Measurements from ENCODE around the gene HMCN2.

The HMCN2 gene

DNA sequence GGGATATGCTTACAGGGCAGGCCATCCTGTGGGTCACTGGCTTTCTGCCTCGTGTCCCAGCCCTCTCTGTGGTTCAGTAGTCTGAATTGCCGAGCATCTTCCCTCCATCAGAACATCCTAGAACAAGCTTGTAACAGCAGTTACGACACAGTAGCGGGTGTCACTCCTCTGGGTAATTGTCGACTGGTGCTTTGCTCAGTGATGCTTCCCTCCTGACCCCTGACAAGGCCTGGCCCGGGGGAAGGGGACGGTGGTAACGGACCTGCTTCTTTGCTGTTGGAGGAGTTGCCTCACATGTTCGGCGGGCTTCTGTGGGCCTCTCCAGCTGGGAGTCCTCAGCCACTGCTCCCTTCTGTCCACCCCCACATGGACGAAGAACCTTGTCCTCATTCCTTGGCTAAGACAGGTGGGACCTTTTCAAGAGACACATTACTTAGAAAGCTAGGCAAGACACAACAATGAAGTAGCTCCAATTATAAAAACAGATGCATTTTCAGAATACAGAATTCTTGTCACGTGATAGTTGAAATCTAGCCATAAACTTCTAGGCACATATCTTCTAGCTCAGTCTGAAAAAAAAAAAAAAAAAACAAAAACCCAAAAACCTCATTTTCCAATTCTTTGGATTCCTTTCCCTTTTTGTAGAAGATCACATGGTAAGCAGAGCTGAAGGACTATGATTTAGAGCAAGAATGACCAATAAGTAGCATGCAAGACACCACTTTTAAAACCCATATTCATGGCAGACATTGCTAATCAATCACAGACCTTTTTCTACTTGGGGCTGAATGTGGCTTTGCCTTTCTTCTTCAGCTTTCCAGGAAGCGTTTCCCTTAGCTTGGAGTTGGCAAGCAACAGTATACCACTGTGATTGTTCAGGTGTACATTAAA, 25.0 kb downstream of the HMCN2 start:
- DNase-seq, result no peak

DNA sequence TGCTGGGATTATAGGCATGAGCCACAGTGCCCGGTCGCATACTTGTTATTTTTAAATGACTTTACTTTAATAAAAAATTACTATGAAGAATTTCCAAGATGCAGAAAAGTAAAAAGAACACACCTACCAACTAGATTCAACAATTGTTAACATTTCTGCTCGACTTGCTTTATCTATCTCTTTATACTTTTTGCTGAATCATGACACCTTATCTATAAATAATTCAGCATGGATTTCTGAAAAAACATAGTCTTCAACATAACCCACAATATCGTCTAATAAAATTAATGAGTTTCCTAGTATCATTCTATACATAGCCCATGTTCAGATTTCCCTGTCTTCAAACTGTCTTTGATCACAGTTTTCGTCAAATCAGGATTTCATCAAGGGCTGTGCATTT, 25.9 kb downstream of the HMCN2 start:
- no peak for DNase-seq

DNA sequence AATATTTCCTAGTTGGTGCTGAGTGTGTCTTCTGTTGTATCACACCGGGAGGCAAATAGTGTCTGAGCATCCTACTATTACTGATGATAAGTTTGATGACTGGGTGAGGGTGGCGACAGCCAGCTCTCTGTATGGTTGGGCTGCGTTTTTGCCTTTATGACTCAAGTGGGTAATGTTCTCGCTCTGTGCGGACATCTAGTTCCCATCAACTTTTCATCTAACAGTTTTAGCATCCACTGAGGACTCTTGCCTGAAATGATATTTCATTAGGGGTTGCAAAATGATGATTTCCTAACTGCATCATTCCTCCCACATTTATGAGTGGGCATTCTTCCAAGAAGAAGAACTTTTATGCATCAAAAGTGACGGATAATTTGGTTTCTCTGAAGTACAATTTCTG, 26.5 kb downstream of the HMCN2 start:
- no peak for DNase-seq

DNA sequence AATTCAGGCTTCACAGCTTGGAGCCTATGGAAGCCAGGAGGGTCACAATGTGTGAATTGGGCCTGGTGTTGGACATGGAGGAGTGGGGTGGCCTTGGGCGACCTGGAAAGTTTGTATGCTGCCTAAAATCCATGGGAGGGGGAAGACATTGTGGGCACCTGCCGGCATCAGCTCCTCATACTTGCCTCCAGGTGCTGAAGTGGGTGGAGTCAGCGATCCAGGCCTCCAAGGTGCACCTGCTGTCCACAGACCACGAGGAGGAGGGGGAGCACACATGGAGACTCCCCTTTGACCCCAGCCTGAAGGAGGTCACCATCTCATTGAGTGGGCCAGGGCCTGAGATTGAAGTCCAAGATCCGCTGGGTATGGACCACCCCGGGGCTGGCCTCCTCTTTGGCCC, 29.1 kb downstream of the HMCN2 start:
- no peak for DNase-seq

DNA sequence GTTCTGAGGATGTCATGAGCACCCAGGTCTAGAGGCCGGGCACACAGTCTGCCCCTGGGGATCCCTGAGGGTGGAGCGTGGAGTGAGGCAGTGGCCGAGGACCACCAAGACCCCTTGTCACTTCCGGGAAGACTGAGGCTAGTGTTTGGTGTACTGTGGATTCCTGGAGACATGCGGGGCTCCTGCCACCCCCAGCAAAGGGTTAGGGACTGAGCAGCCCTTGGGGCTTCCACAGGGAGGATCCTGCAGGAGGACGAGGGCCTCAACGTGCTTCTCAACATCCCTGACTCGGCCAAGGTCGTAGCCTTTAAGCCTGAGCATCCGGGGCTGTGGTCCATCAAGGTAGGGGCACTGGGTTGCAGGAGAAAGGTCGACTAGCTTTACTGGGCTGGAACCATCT, 29.9 kb downstream of the HMCN2 start:
- DNase-seq, result no peak

DNA sequence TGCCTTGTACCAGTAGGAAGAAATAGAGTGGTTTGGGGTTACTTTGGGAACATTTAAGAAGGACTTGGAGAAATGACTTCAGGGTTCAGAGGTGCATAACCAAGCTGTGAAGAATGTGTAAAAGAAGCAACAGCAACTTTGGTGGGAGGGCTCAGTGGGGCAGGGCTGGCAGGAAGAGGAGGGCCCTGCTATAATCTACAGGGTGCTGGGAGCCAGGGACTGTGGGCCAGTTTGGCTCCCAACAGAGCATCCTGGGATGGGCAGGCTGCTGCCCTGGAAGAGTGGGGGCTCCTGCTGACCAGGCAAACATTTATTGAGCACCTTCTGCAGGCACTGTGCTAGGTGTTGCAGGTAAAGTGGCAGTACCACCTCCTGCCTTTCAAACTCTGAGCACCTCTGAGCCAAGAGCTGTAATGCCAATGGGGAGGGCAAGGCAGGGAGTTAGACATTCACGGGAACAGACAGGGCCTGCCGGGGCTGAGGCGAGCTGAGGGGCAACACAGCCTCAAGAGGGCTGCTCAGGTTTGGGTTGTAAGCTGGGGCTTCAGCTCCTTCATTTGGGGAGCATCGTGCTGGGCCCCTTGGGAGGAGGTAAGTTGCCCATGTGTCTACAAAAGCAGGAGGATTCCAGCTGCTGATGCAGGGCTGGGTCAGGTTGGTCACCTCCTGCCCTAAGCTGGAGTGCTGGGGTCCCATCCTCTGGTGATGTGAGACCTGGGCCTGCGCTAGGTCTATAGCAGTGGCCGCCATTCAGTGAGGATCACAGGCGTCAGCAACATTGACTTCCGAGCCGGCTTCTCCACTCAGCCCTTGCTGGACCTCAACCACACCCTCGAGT, 30.6 kb downstream of the HMCN2 start:
- no peak for DNase-seq

DNA sequence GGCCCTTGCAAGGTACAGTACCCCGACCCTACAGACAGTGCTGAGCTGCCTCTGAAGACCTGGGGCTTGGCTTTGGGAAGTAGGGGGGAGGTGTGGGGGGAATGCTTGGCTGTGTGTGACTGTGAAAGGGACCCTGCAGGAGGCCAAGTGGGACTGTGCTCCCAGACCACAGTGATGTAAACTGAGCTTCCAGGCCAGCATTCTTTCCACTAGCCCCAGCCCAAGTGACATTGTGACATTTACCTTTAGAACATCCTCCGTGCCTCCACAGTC, 31.2 kb downstream of the HMCN2 start:
- no peak for DNase-seq

DNA sequence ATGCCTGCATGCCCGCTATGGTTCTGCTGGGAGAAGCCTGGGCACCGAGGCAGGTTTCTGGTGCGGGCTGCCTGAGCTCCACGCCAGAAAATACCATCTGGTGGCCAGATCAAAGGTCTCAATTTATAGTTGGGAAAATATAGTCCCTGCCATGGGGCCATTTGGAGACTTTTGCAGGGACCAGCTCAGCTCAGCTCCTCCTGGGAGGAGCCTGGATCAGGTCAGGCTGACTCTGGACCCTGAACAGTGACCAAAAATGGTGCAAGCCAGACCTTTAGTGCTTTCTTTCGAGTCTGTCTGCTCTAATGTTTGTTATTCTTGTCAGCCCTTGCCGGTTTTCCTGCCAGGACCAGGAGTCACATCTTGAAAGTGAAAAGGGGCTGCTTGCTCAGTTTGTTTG, 31.8 kb downstream of the HMCN2 start:
- no peak for DNase-seq

DNA sequence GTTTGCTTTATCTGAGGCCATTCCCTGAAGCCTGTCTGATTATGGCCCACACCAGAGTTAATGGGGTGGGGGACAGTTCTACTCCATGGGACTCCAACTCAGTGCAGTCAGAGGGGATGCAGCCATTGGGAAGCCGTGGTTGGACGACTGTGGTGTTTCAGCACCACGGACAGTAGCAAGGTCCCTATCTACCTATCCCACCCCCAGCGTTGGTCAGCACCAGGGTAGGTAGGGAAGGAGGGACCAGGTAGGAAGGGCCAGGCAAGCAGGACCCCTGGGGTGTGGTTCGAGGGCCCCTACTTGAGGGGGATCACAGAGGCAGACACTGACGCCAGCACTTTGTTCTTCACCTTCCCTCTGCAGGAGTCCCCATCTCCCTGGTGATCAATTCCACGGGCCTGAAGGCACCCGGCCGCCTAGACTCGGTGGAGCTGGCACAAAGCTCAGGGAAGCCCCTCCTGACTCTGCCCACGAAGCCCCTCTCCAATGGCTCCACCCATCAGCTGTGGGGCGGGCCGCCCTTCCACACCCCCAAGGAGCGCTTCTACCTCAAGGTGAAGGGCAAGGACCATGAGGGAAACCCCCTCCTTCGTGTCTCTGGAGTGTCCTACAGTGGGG, 33.2 kb downstream of the HMCN2 start:
- no peak for DNase-seq

DNA sequence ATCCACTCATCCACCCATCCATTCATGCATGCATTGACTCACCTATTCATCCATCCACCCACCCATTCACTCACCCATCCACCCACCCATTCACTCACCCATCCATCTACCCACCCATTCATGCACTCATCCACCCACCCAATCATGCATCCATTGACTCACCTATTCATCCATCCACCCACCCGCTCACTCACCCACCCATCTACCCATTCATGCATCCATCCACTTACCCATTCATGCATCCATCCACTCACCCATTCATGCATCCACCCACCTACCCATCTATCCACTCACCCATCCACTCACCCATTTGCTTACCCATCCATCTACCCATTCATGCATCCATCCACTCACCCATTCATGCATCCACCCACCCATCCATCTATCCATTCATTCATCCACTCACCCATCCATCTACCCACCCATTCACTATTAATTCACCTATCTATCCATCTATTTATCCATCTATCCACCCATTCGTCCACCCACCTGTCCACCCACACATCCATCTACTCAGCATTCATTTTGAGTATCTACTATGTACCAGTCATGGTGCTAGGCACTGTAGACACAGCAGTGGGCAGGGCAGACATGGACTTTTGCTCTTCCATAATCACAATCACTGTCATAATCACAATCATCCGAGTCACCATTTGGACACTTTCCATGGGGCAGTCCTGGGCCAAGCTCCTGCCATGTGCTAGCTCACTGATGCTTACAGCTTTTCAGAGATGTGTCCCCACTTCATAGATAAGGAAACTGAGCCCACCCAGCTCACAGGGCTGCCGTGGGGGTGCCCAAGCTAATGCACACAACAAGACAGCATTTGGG, 34.4 kb downstream of the HMCN2 start:
- DNase-seq, result no peak

DNA sequence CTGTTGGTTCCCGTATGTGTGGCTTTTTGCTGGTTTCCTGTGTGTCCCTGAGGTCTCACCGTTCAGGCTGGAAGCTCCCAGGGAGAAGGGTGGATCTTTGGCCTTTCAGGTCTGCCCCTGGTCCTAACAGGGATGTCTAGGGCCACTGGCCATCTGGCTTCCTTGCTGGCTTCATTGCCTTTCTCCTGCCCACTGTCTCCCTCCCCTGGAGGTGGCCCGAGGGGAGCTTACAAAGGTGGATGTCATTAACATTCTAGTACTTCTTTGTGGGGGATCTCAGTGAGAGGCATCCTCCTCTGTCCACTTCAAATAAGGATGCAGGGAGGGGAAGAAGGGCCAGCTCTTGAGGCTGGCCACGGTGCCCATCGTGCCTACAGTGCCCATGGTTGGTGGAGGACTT, 35.2 kb downstream of the HMCN2 start:
- no peak for DNase-seq

DNA sequence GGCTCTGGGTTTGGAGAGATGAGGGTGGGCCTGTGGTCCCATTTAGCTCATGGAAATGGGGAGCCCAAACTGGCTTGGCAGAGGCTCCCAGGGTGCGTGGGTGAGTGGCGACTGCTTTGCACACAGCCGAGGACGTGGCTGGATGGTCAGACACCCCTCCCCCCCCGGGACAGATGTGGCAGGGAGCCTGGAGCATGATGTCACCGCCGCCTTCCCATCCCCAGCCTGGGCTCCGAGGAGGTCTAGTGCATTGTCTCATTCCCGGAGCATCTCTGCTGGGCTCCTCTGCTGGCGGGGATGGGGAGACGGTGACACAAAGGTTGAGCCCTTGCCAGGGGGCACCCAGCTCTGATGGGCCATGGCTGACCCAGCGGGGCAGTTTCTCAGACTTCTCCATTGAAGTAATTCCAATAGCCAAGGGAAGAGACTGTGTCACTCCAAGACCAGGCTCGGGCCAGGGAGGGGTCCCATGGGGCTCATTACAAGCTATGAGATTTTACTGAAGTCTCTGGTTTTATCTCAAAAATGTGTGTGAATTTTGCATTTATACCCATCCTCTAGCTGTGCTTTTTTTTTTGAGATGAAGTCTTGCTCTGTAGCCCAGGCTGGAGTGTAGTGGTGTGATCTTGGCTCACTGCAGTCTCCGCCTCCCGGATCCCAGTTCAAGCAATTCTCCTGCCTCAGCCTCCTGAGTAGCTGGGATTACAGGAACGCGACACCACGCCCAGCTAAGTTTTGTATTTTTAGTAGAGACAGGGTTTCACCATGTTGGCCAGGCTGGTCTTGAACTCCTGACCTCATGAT, 36.1 kb downstream of the HMCN2 start:
- no peak for DNase-seq

DNA sequence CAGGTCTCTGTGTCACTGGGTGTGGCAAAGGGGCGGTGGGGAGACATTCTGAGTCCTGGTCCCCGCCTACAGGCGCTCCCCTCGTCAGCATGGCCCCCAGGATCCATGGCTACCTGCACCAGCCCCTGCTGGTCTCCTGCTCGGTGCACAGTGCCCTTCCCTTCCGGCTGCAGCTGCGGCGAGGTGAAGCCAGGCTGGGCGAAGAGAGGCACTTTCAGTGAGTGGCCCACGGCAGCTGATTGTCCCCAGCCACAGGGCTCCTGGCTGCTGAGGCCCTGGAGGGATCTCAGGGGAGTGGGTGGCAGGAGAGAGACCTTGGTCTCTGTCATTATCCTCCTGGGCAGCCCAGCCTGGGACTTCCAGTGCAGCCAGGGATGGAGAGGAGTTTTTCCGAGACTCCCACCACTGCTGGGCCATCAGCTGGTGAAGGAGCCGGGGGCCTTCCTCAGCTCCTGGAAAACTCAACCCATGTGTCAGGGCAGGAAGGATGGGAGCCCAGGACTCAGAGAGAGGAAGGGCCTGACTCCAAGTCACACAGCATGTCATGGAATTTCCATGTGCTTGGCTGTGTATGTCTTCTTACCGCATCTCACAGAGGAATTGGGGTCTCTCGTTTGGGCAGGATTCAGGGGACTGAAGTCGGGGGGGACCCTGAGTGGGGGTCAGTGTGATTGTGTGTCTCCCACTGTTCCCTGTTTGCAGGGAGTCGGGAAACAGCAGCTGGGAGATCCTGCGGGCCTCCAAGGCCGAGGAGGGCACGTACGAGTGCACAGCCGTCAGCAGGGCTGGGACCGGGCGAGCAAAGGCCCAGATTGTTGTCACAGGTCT, 37.4 kb downstream of the HMCN2 start:
- DNase-seq, result no peak

DNA sequence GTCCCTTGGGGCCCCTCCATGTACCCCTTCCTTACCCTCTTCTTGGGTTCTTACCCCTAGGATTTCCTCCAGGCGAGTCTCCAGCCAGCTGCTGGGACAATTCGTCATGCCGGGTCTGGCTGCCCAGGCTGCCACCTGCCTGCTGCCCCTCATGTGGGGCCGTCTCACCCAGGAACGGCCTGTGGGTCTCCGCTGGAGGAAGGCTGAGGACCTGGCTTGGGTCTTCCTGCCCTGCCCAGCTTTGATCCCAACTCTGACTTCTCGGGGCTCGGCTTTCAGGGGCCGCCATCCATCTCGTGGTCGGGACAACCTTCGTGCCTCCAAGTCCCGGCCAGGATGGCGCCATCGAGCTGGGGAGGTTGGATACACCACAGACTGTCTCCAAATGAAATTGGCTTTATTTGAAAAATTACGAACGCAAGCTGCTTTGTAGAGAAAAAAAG, 38.1 kb downstream of the HMCN2 start:
- DNase-seq, result no peak

DNA sequence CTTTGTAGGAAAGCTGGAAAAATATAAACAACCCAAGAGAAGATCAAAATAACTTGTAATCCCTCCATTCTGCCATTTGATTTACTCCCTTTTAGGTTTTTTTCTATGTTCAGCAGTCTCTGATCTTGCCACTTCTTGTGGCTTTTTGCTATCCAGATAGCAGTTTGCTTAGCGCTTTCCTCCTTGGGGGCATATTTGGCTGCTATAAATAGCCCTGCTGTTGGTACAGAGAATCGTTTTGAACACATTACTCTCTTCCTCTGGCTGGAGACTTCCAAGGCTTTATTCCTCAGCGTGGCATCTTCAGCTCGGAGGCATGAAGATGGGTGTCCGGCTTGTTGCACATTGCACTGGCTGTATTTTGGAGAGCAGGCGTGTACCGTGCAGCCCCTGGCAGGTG, 38.6 kb downstream of the HMCN2 start:
- DNase-seq, result no peak

DNA sequence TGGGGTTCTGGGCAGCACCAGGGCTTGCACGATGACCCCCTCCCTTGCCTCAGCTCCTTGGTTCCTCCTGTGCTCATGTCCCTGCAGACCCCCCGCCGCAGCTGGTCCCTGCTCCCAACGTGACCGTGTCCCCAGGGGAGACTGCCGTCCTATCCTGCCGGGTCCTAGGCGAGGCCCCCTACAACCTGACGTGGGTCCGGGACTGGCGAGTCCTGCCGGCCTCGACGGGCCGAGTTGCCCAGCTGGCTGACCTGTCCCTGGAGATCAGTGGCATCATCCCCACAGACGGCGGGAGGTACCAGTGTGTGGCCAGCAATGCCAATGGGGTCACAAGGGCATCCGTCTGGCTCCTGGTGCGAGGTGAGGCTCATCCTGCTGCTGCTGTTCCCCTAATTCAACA, 39.1 kb downstream of the HMCN2 start:
- no peak for DNase-seq

DNA sequence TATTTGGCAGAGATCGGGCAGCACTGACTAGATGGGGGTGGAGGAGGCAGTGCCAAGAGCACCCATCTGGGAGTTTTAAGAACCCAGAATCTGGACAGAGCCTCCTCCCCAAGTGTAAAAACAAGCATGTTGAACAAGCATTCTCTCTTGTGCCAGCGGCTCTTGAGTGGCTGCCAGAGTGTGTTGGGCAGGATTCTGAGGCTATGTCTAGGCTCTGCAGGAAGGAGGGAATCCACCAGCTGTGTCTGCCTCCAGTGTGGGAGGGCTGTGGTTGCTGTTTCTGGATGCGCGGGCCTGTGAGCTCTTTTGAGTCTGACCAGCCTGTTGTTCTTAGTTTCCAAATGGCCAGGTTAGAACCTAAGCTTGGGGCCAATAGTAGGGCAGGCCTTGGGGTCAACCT, 39.8 kb downstream of the HMCN2 start:
- DNase-seq, result no peak

DNA sequence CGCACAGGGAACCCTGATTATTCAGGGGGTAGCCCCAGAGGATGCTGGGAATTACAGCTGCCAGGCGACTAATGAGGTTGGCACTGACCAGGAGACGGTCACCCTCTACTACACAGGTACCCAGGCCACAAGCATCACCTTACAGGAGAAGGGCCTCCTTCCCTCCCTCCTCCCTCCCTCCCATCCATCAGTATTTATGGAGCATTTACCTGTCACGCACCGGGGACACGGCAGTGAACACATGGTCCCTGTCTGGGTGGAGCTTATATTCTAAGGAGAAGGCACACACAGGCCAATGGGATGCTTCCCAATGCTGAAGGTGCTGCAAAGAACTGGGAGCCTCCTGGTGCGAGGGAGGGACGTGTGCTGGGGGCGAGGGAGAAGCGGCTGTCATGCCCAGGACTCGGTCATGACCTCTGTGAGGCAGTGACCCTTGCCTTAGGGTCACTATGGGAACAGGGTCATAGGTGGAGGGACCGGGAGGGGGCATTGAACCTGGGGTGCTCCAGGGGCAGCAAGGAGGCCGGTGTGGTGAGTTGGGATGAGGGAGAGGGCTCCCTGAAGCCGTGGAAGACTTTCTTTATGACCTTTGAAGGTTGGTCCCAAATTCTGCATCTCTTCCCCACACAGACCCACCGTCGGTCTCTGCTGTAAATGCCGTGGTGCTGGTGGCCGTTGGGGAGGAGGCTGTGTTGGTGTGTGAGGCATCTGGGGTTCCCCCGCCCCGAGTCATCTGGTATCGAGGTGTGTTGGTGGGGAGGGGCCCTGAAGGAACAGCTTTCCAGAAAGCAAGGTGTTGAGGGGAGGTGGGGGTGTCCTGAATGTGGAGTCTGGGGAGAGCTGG, 41.5 kb downstream of the HMCN2 start:
- no peak for DNase-seq

DNA sequence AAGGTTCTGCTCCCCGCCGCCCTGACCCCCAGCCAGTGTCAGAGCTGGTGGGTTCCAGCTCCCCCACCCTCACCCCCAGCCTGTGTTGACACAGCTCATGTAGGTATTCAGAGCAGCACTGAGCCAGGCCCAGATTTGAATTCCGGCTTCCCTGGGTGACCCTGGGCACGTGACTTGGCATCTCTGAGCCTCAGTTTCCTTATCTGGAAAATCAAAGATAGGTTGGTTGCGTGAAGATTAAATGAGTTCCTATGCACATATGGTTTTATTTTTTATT, 42.0 kb downstream of the HMCN2 start:
- DNase-seq, result no peak

DNA sequence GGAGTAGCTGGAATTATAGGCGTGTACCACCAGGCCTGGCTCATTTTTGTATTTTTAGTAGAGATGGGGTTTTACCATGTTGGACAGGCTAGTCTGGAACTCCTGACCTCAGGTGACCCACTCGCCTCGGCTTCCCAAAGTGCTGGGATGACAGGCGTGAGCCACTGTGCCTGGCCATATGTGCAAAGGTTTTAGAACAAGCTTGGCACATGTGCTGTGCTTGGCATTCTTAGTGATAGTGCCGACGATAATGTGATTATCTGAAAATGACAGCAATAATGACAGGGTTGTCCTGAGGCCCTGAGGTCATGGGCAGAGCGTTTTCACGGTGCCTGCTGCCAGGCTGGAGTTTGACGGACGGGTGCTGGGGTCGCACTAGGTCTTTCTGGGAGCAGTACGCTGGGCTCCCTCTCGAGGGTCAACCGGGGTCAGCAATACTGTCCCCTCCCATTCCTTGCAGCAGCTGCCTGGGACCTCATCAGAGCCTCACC, 42.6 kb downstream of the HMCN2 start:
- no peak for DNase-seq
